GM12892 (cell line): ENCODE measurements around the gene REN.

Experiments used
- POLR2A ChIP-seq: IDR thresholded peaks from 2 replicates; pipeline ENCODE4 v1.6.1; 2011; ENCODE audit warnings: low read depth, low read length, control low read depth
- POLR2AphosphoS5 ChIP-seq: IDR thresholded peaks from 2 replicates; pipeline ENCODE4 v1.6.1; 2011; ENCODE audit warnings: low read depth, low read length, control low read depth

GRCh38 chr1:204176049-204176448 lies 9.9 kb upstream of the REN start:
- no peak for TF ChIP-seq POLR2A
- TF ChIP-seq POLR2AphosphoS5, result no peak
